Fibroblast of pulmonary artery (primary cell): Measurements from ENCODE around the gene CNOT1.

Experiments used
- DNase-seq: peaks from one replicate; pipeline ENCODE4 v3.0.0-alpha.2; 2010; ENCODE audit warnings: low read depth
- H3K4me3 ChIP-seq: replicated peaks from 2 replicates; pipeline ENCODE4 v1.5.1; 2011; ENCODE audit warnings: low read depth, mild to moderate bottlenecking, control low read depth, low read length, moderate library complexity
- CTCF ChIP-seq: IDR thresholded peaks from 2 replicates; pipeline ENCODE4 v1.5.1; 2011; ENCODE audit warnings: mild to moderate bottlenecking, control low read depth, low read length, inconsistent platforms; ENCODE audit errors: missing control alignments

The CNOT1 gene

GRCh38 chr16:58651965-58652348 lies 22.3 kb upstream of the CNOT1 start:
- H3K4me3 ChIP-seq, result no peak overlapping the region
- TF ChIP-seq CTCF, result no peak
- peak; percentile 19 for DNase-seq

- TF ChIP-seq CTCF, result no peak
- H3K4me3 ChIP-seq, result no peak overlapping the region
- DNase-seq, result no peak
These were observed 20.1 kb upstream of the CNOT1 start for GRCh38 chr16:58649707-58650106.

- H3K4me3 ChIP-seq, result no peak overlapping the region
- no peak for DNase-seq
- no peak for TF ChIP-seq CTCF
These were observed 17.5 kb upstream of the CNOT1 start for GRCh38 chr16:58647107-58647506.

GRCh38 chr16:58644765-58645487 lies 15.3 kb upstream of the CNOT1 start:
- TF ChIP-seq CTCF, result no peak
- DNase-seq, result no peak
- no peak overlapping the region for H3K4me3 ChIP-seq

GRCh38 chr16:58644108-58644507 lies 14.5 kb upstream of the CNOT1 start:
- DNase-seq, result no peak
- no peak overlapping the region for H3K4me3 ChIP-seq
- TF ChIP-seq CTCF, result no peak

- no peak overlapping the region for H3K4me3 ChIP-seq
- DNase-seq, result no peak
- TF ChIP-seq CTCF, result no peak
These were observed 11.3 kb upstream of the CNOT1 start for GRCh38 chr16:58640949-58641348.

- TF ChIP-seq CTCF, result no peak
- no peak overlapping the region for H3K4me3 ChIP-seq
- no peak for DNase-seq
These were observed 10.2 kb upstream of the CNOT1 start for GRCh38 chr16:58639836-58640235.
